HG03457 (cell line): ENCODE measurements around the gene TMOD2.

Source experiments
- ATAC-seq: cut with Tn5 transposase; IDR thresholded peaks from one replicate; pipeline ENCODE4 v1.9.1; 2021; ENCODE audit warnings: moderate number of reproducible peaks; ENCODE audit not compliant: unreplicated experiment

TMOD2 gene

DNA sequence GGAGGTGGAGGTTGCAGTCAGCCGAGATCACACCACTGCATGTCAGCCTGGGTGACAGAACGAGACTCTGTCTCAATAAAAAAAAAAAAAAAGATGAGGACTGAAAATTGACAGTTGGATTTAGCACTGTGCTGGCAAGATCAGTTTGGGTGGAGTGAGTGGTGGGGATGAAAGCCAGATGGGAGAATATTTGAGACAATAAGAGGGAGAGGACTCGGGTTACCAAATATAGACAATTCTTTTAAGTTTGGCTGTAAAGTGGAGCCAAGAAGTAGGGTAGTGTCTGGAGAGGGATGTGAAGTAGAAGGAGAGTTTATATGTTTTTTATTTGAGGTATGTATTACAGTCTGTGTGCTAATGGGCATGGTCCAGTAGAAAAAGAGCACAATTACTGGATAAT lies 98.5 kb downstream of the TMOD2 start:
- no peak for ATAC-seq

DNA sequence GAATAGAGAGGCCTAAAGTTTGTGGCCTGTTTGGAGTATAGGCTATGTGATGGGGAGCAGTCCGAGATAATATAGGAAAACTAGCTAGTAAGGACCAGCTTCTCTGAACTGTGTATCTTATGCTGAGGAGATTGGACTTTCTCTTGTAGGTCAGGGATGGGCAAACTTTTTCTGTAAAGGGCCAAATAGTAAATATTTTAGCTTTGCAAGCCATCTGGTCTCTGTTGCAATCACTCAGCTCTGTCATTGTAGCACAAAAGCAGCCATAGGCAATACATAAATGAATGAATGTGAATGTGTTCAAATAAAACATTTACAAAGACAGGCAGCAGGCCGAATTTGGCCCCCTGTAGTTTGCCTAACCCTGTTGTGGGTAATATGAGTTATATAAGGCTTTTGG lies 102.6 kb downstream of the TMOD2 start:
- ATAC-seq: no peak

DNA sequence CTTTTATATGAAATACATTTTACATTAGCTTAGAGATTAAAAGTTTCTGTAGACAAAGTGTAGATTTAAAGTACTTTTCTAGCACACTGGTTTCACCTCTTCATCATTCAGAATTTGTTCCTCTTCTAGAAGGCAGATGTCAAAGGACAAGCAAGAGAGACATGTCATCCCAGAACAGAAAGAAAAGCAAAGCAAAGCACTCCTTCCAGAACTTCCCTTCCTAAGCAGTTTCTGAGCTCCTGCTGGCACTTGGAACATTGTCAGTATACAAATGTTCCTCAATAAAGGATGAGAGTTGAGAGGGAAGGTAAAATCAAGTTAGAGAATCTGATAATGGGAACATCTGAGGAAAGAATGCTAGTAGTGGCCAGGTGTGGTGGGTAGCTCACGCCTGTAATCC lies 104.2 kb downstream of the TMOD2 start:
- ATAC-seq: no peak

- no peak for ATAC-seq
Observed at GRCh38 chr15:51856714-51857380, 105.5 kb downstream of the TMOD2 start.

- no peak for ATAC-seq
Observed at GRCh38 chr15:51861557-51862359, 110.4 kb downstream of the TMOD2 start.

GRCh38 chr15:51863131-51863530 lies 111.7 kb downstream of the TMOD2 start:
- no peak for ATAC-seq

- ATAC-seq: no peak
Observed at GRCh38 chr15:51864408-51865056, 113.1 kb downstream of the TMOD2 start.

DNA sequence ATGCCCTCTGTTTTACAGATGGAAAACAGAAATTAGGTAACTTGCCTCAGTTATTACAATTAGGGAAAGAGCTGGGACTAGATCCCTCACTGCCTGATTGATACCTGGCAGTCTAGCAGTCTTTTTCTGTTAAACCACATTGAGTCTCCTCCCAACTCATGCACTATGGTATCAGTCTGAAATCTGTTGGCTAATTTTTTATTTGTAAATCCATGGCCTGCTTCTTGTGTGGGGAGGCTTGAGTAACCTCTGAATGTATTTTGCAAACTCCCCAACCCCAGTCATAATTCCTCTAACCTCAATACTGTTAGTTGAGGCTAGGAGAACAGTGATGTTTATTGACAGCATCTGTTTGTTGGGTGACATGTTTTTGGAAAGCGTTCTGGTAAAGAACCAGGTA lies 113.9 kb downstream of the TMOD2 start:
- ATAC-seq: no peak
